ENCODE data around the gene PLPP4.

PLPP4 gene

GRCh38 chr10:120456626-120457430, at the start of gene PLPP4:
Gene PLPP4 (plus strand): TSS chr10:120457227. CDS start chr10:120457306, 79 bp downstream.
- ATAC-seq (no peak), DNase-seq (peak; percentile 5)
- H3K4me1 Mint-ChIP-seq: no peaks in the 10 kb centered on the region
- no peak within 1 kb of the TSS for H3K27ac Mint-ChIP-seq
- peaks cover 40% of the 10 kb centered on the region for H3K27me3 Mint-ChIP-seq
- no peak within 1 kb of the TSS for H3K4me3 Mint-ChIP-seq
- no peaks in the 10 kb centered on the region for H3K9me3 Mint-ChIP-seq
- no peaks in the 10 kb centered on the region for H3K36me3 Mint-ChIP-seq (ENCODE audit: low read depth)

GRCh38 chr10:120409816-120410215, 47.2 kb upstream of the PLPP4 start:
- DNase-seq (no peak), ATAC-seq (no peak)
- Mint-ChIP-seq H3K27ac (no peak overlapping the region), H3K4me1 (no peaks in the 10 kb centered on the region), H3K4me3 (no peak overlapping the region), H3K27me3 (peaks cover 3% of the 10 kb centered on the region), H3K36me3 (ENCODE audit: low read depth) (no peaks in the 10 kb centered on the region), H3K9me3 (peaks cover under 1% of the 10 kb centered on the region)

GRCh38 chr10:120414946-120415345, 42.1 kb upstream of the PLPP4 start:
- DNase-seq: no peak
- Mint-ChIP-seq H3K4me3 (no peak overlapping the region), H3K27ac (no peak overlapping the region), H3K9me3 (peaks cover 4% of the 10 kb centered on the region), H3K27me3 (peaks cover 2% of the 10 kb centered on the region), H3K36me3 (ENCODE audit: low read depth) (no peaks in the 10 kb centered on the region), H3K4me1 (no peaks in the 10 kb centered on the region)
- no peak for ATAC-seq

GRCh38 chr10:120415709-120416330, 41.2 kb upstream of the PLPP4 start:
- no peaks in the 10 kb centered on the region for H3K4me1 Mint-ChIP-seq
- H3K27me3 Mint-ChIP-seq: peaks cover 2% of the 10 kb centered on the region
- no peak overlapping the region for H3K27ac Mint-ChIP-seq
- H3K9me3 Mint-ChIP-seq: peaks cover 4% of the 10 kb centered on the region
- no peak for DNase-seq
- ATAC-seq: no peak
- H3K36me3 Mint-ChIP-seq (ENCODE audit: low read depth): no peaks in the 10 kb centered on the region
- no peak overlapping the region for H3K4me3 Mint-ChIP-seq

GRCh38 chr10:120420421-120420820, 36.6 kb upstream of the PLPP4 start:
- Mint-ChIP-seq H3K4me1 (no peaks in the 10 kb centered on the region), H3K27me3 (no peaks in the 10 kb centered on the region), H3K9me3 (no peaks in the 10 kb centered on the region), H3K36me3 (ENCODE audit: low read depth) (no peaks in the 10 kb centered on the region), H3K27ac (no peak overlapping the region), H3K4me3 (no peak overlapping the region)
- no peak for ATAC-seq
- DNase-seq: no peak

- DNase-seq: no peak
- H3K36me3 Mint-ChIP-seq (ENCODE audit: low read depth): no peaks in the 10 kb centered on the region
- H3K27me3 Mint-ChIP-seq: no peaks in the 10 kb centered on the region
Observed at GRCh38 chr10:120421250-120421649, 35.8 kb upstream of the PLPP4 start.

GRCh38 chr10:120422457-120422856, 34.6 kb upstream of the PLPP4 start:
- Mint-ChIP-seq H3K27ac (no peak overlapping the region), H3K4me1 (no peaks in the 10 kb centered on the region), H3K27me3 (no peaks in the 10 kb centered on the region), H3K4me3 (no peak overlapping the region), H3K36me3 (ENCODE audit: low read depth) (no peaks in the 10 kb centered on the region), H3K9me3 (no peaks in the 10 kb centered on the region)
- no peak for DNase-seq
- ATAC-seq: no peak

More at GRCh38 chr10:120421250-120421649, 35.8 kb upstream of the PLPP4 start:
- H3K4me3 Mint-ChIP-seq: no peak overlapping the region
- H3K27ac Mint-ChIP-seq: no peak overlapping the region
- no peak for ATAC-seq
- H3K4me1 Mint-ChIP-seq: no peaks in the 10 kb centered on the region
- no peaks in the 10 kb centered on the region for H3K9me3 Mint-ChIP-seq

- DNase-seq (peak; percentile 30), ATAC-seq (peak; percentile 59)
- H3K36me3 Mint-ChIP-seq (ENCODE audit: low read depth): no peaks in the 10 kb centered on the region
- H3K4me1 Mint-ChIP-seq: no peaks in the 10 kb centered on the region
- H3K9me3 Mint-ChIP-seq: no peaks in the 10 kb centered on the region
- no peak overlapping the region for H3K27ac Mint-ChIP-seq
- H3K4me3 Mint-ChIP-seq: no peak overlapping the region
- H3K27me3 Mint-ChIP-seq: no peaks in the 10 kb centered on the region
Observed at GRCh38 chr10:120423431-120424197, 33.4 kb upstream of the PLPP4 start.

- DNase-seq (no peak), ATAC-seq (no peak)
- Mint-ChIP-seq H3K27me3 (no peaks in the 10 kb centered on the region), H3K27ac (no peak overlapping the region), H3K36me3 (ENCODE audit: low read depth) (no peaks in the 10 kb centered on the region), H3K4me1 (no peaks in the 10 kb centered on the region), H3K9me3 (no peaks in the 10 kb centered on the region), H3K4me3 (no peak overlapping the region)
Observed at GRCh38 chr10:120424198-120424464, 32.9 kb upstream of the PLPP4 start.

GRCh38 chr10:120426306-120426705, 30.7 kb upstream of the PLPP4 start:
- Mint-ChIP-seq H3K4me1 (peaks cover 1% of the 10 kb centered on the region), H3K27ac (no peak overlapping the region), H3K27me3 (peaks cover 1% of the 10 kb centered on the region), H3K36me3 (ENCODE audit: low read depth) (no peaks in the 10 kb centered on the region), H3K4me3 (no peak overlapping the region), H3K9me3 (no peaks in the 10 kb centered on the region)
- DNase-seq: no peak
- ATAC-seq: no peak

GRCh38 chr10:120428754-120429153, 28.3 kb upstream of the PLPP4 start:
- H3K4me3 Mint-ChIP-seq: no peak overlapping the region
- peaks cover 3% of the 10 kb centered on the region for H3K4me1 Mint-ChIP-seq
- H3K36me3 Mint-ChIP-seq (ENCODE audit: low read depth): no peaks in the 10 kb centered on the region
- ATAC-seq (no peak), DNase-seq (no peak)
- peaks cover 12% of the 10 kb centered on the region for H3K27me3 Mint-ChIP-seq
- H3K27ac Mint-ChIP-seq: no peak overlapping the region
- H3K9me3 Mint-ChIP-seq: no peaks in the 10 kb centered on the region

- DNase-seq (no peak), ATAC-seq (no peak)
- no peak overlapping the region for H3K27ac Mint-ChIP-seq
- H3K27me3 Mint-ChIP-seq: peaks cover 12% of the 10 kb centered on the region
- H3K4me3 Mint-ChIP-seq: no peak overlapping the region
- peaks cover 3% of the 10 kb centered on the region for H3K4me1 Mint-ChIP-seq
- no peaks in the 10 kb centered on the region for H3K36me3 Mint-ChIP-seq (ENCODE audit: low read depth)
- no peaks in the 10 kb centered on the region for H3K9me3 Mint-ChIP-seq
Observed at GRCh38 chr10:120429395-120429794, 27.6 kb upstream of the PLPP4 start.

GRCh38 chr10:120431251-120431651, 25.8 kb upstream of the PLPP4 start:
- no peak for DNase-seq
- peaks cover 12% of the 10 kb centered on the region for H3K27me3 Mint-ChIP-seq
- H3K27ac Mint-ChIP-seq: no peak overlapping the region
- H3K4me1 Mint-ChIP-seq: peaks cover 3% of the 10 kb centered on the region
- no peaks in the 10 kb centered on the region for H3K36me3 Mint-ChIP-seq (ENCODE audit: low read depth)
- ATAC-seq: no peak
- no peaks in the 10 kb centered on the region for H3K9me3 Mint-ChIP-seq
- no peak overlapping the region for H3K4me3 Mint-ChIP-seq

- Mint-ChIP-seq H3K36me3 (ENCODE audit: low read depth) (no peaks in the 10 kb centered on the region), H3K9me3 (peaks cover 6% of the 10 kb centered on the region), H3K4me1 (peaks cover 3% of the 10 kb centered on the region), H3K27me3 (peaks cover 12% of the 10 kb centered on the region), H3K4me3 (no peak overlapping the region), H3K27ac (no peak overlapping the region)
- DNase-seq (no peak), ATAC-seq (no peak)
Observed at GRCh38 chr10:120432209-120432608, 24.8 kb upstream of the PLPP4 start.

GRCh38 chr10:120433141-120433540, 23.9 kb upstream of the PLPP4 start:
- DNase-seq: no peak
- no peak overlapping the region for H3K27ac Mint-ChIP-seq
- peaks cover 6% of the 10 kb centered on the region for H3K9me3 Mint-ChIP-seq
- H3K4me3 Mint-ChIP-seq: no peak overlapping the region
- H3K4me1 Mint-ChIP-seq: peaks cover 3% of the 10 kb centered on the region
- no peak for ATAC-seq
- no peaks in the 10 kb centered on the region for H3K36me3 Mint-ChIP-seq (ENCODE audit: low read depth)
- peaks cover 12% of the 10 kb centered on the region for H3K27me3 Mint-ChIP-seq
